ENCODE results near the gene ENHO.

ENHO gene

GRCh38 chr9:34545497-34545896 lies 22.7 kb upstream of the ENHO start:
- no peak for TF ChIP-seq FOXP2 (optimal IDR thresholded peaks at IDR 0.05; ENCODE audit: borderline replicate concordance, extremely low read depth, extremely low read length, insufficient read depth)
- TF ChIP-seq SIN3A (IDR thresholded peaks at IDR 0.05; ENCODE audit: borderline replicate concordance, insufficient read depth, low read length): no peak
- TF ChIP-seq, protein P1, sequence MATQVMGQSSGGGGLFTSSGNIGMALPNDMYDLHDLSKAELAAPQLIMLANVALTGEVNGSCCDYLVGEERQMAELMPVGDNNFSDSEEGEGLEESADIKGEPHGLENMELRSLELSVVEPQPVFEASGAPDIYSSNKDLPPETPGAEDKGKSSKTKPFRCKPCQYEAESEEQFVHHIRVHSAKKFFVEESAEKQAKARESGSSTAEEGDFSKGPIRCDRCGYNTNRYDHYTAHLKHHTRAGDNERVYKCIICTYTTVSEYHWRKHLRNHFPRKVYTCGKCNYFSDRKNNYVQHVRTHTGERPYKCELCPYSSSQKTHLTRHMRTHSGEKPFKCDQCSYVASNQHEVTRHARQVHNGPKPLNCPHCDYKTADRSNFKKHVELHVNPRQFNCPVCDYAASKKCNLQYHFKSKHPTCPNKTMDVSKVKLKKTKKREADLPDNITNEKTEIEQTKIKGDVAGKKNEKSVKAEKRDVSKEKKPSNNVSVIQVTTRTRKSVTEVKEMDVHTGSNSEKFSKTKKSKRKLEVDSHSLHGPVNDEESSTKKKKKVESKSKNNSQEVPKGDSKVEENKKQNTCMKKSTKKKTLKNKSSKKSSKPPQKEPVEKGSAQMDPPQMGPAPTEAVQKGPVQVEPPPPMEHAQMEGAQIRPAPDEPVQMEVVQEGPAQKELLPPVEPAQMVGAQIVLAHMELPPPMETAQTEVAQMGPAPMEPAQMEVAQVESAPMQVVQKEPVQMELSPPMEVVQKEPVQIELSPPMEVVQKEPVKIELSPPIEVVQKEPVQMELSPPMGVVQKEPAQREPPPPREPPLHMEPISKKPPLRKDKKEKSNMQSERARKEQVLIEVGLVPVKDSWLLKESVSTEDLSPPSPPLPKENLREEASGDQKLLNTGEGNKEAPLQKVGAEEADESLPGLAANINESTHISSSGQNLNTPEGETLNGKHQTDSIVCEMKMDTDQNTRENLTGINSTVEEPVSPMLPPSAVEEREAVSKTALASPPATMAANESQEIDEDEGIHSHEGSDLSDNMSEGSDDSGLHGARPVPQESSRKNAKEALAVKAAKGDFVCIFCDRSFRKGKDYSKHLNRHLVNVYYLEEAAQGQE (IDR thresholded peaks at IDR 0.05; ENCODE audit: insufficient read depth in 1 of 2, low read depth in 2 of 2, low read length in 2 of 2): no peak
- TF ChIP-seq POLR2AphosphoS5 (IDR thresholded peaks at IDR 0.05; ENCODE audit: low read depth, low read length): no peak

GRCh38 chr9:34544035-34544434 lies 21.2 kb upstream of the ENHO start:
- TF ChIP-seq FOXP2 (optimal IDR thresholded peaks at IDR 0.05; ENCODE audit: borderline replicate concordance, extremely low read depth, extremely low read length, insufficient read depth): no peak
- TF ChIP-seq, protein P1 (IDR thresholded peaks at IDR 0.05; ENCODE audit: insufficient read depth in 1 of 2, low read depth in 2 of 2, low read length in 2 of 2): no peak

- TF ChIP-seq SIN3A (IDR thresholded peaks at IDR 0.05; ENCODE audit: borderline replicate concordance, insufficient read depth, low read length) (no peak), POLR2AphosphoS5 (IDR thresholded peaks at IDR 0.05; ENCODE audit: low read depth, low read length) (no peak), FOXP2 (optimal IDR thresholded peaks at IDR 0.05; ENCODE audit: borderline replicate concordance, extremely low read depth, extremely low read length, insufficient read depth) (no peak), TAF1 (IDR thresholded peaks at IDR 0.05; ENCODE audit: borderline replicate concordance, insufficient read depth, low read length) (no peak)
- TF ChIP-seq, protein P1 (IDR thresholded peaks at IDR 0.05; ENCODE audit: insufficient read depth in 1 of 2, low read depth in 2 of 2, low read length in 2 of 2): no peak
Measured at GRCh38 chr9:34541540-34541939, 18.8 kb upstream of the ENHO start.

DNA sequence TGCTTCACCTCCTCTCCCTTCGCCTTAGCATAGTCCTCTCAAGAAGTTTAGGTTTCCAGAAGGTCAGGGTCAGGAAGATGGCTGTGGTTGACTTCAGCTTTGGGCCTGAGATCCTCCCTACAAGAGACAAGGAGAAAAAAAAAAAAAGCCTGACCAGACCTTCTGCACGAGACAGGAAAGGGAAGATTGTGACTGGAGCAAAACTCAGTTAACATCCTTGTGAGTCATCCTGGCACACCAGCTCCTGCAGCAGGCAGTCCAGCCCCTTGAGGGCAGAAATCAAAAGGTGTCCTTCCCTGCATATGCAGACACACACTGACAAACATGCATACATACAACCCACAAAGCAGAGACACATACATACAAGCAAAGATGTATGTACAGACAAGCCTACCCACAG lies 18.0 kb upstream of the ENHO start:
- TF ChIP-seq FOXP2 (optimal IDR thresholded peaks at IDR 0.05; ENCODE audit: borderline replicate concordance, extremely low read depth, extremely low read length, insufficient read depth) (no peak), TAF1 (IDR thresholded peaks at IDR 0.05; ENCODE audit: borderline replicate concordance, insufficient read depth, low read length) (no peak), POLR2AphosphoS5 (IDR thresholded peaks at IDR 0.05; ENCODE audit: low read depth, low read length) (no peak), SIN3A (IDR thresholded peaks at IDR 0.05; ENCODE audit: borderline replicate concordance, insufficient read depth, low read length) (no peak)
- TF ChIP-seq, protein P1 (IDR thresholded peaks at IDR 0.05; ENCODE audit: insufficient read depth in 1 of 2, low read depth in 2 of 2, low read length in 2 of 2): no peak

DNA sequence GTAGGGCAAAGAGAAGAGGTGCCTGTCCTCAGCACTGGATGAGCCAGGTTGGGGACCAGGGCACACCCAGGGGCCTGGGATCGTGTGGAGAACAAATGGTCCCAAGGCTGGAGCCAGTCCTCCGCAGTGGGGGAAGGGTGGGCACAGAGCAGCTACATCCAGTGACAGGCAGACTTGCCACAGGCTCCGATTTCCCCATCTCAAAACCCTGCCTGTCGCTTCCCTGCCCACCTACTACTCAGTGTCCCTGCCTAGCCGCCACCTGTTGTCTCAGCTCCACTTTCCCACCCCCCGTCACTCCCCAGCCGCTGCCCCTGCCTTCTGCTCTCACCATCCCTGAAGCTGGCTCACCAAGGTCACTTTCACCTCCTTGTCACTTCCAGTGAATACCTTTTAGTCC lies 13.9 kb upstream of the ENHO start:
- TF ChIP-seq, protein P1 (IDR thresholded peaks at IDR 0.05; ENCODE audit: insufficient read depth in 1 of 2, low read depth in 2 of 2, low read length in 2 of 2): no peak
- TF ChIP-seq FOXP2 (optimal IDR thresholded peaks at IDR 0.05; ENCODE audit: borderline replicate concordance, extremely low read depth, extremely low read length, insufficient read depth) (no peak), TAF1 (IDR thresholded peaks at IDR 0.05; ENCODE audit: borderline replicate concordance, insufficient read depth, low read length) (no peak), POLR2AphosphoS5 (IDR thresholded peaks at IDR 0.05; ENCODE audit: low read depth, low read length) (no peak), SIN3A (IDR thresholded peaks at IDR 0.05; ENCODE audit: borderline replicate concordance, insufficient read depth, low read length) (no peak)

All from PFSK-1 (cell line).